ENCODE measurements around the gene FGF2. TPM values are rescaled to one million over a fixed set of nuclear protein-coding genes. Genes with fewer than 3 reads are reported as not detected.
A peak's percentile ranks its signal among the peaks of the same experiment; 100 is the strongest.

The FGF2 gene
- total RNA-seq, 1 donor from 2014 or later: 8.1 TPM

DNA sequence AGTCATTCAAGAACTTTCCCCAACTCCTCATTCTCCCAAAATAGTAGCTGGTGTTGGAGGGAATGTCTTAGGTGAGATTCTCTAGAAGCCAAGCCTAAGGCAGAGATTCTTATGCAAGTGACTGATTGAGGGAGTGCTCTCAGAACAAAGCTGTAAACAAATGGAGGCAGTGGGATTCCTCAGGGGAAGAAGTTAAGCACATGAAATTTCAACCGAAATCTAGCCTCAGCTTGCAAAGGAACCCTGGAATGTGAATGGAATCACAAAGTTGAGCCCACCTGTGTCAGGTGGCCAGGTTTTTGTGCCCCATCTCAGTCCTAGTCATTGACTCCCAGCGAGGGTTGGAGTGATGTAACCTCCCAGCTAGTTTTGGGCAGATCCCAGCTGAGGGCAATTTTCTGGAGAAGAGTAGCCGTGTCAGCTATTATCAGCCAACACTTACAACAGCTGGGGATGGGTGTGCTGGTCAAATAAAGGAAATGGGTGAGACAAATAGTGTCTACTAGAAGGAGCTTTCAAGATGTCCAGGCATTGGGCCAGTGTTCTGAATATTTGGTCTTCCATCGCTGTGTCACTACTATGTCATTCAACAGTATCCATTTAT, 29.7 kb upstream of the FGF2 start:
- no peak for TF ChIP-seq CTCF (IDR thresholded peaks at IDR 0.05)

GRCh38 chr4:122797405-122798094, 29.1 kb upstream of the FGF2 start:
- Histone ChIP-seq H3K36me3 (no peaks in the 10 kb centered on the region), H3K4me1 (no peaks in the 10 kb centered on the region), H3K4me3 (no peak overlapping the region), H3K9me3 (no peaks in the 10 kb centered on the region), H3K27me3 (ENCODE audit: low read depth) (no peaks in the 10 kb centered on the region), H3K27ac (peak overlapping the region; percentile 9)
- DNase-seq (no peak), ATAC-seq (no peak)
- intact Hi-C loops (cut with DNase I): no loop called here
- no peak for TF ChIP-seq CTCF (IDR thresholded peaks at IDR 0.05)

More for the DNA sequence above, 29.7 kb upstream of the FGF2 start:
- Histone ChIP-seq H3K27me3 (ENCODE audit: low read depth) (no peaks in the 10 kb centered on the region), H3K4me3 (no peak overlapping the region), H3K4me1 (no peaks in the 10 kb centered on the region), H3K27ac (no peak overlapping the region), H3K36me3 (no peaks in the 10 kb centered on the region), H3K9me3 (no peaks in the 10 kb centered on the region)
- intact Hi-C loops (cut with DNase I): no loop called here
- ATAC-seq (peak in 1 of 2 donors; percentile 39), DNase-seq (no peak)

DNA sequence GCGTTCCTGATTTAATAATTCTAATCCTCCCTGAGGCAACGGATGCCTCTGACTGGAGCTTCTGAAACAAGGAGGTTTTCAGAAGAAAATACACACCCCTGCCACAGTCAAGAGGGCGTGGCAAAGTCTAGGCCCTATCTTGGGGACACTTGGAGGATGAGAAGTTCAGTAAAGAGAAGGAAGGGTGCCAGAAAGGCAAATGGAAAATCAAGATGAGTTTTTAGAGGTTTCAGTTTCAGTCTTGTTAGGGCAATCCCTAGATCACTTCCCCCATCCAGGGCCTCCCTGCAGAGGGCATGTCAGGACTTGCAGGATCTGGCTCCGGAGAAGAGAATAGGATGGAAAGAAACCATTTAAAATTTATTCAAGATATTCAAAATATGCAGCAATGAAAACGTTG, 28.5 kb upstream of the FGF2 start:
- H3K27ac ChIP-seq: peak overlapping the region; percentile 9
- no peaks in the 10 kb centered on the region for H3K27me3 ChIP-seq (ENCODE audit: low read depth)
- DNase-seq (no peak), ATAC-seq (peak; percentile 54 to 62)
- TF ChIP-seq CTCF (IDR thresholded peaks at IDR 0.05): no peak
- no peak overlapping the region for H3K4me3 ChIP-seq
- intact Hi-C loops (cut with DNase I): no loop called here
- no peaks in the 10 kb centered on the region for H3K9me3 ChIP-seq
- H3K4me1 ChIP-seq: no peaks in the 10 kb centered on the region
- no peaks in the 10 kb centered on the region for H3K36me3 ChIP-seq

- H3K4me3 ChIP-seq: no peak overlapping the region
- no peaks in the 10 kb centered on the region for H3K36me3 ChIP-seq
- ATAC-seq (no peak), DNase-seq (no peak)
- intact Hi-C loops (cut with DNase I): no loop called here
- no peaks in the 10 kb centered on the region for H3K27me3 ChIP-seq (ENCODE audit: low read depth)
- H3K27ac ChIP-seq: no peak overlapping the region
- no peak for TF ChIP-seq CTCF (IDR thresholded peaks at IDR 0.05)
- H3K9me3 ChIP-seq: no peaks in the 10 kb centered on the region
- no peaks in the 10 kb centered on the region for H3K4me1 ChIP-seq
Measured at GRCh38 chr4:122798917-122799316, 27.7 kb upstream of the FGF2 start.

- H3K36me3 ChIP-seq: no peaks in the 10 kb centered on the region
- no peaks in the 10 kb centered on the region for H3K4me1 ChIP-seq
- ATAC-seq (no peak), DNase-seq (no peak)
- intact Hi-C loops (cut with DNase I): no loop called here
- no peaks in the 10 kb centered on the region for H3K9me3 ChIP-seq
- H3K27me3 ChIP-seq (ENCODE audit: low read depth): no peaks in the 10 kb centered on the region
- no peak overlapping the region for H3K27ac ChIP-seq
- no peak for TF ChIP-seq CTCF (IDR thresholded peaks at IDR 0.05)
- no peak overlapping the region for H3K4me3 ChIP-seq
Measured at GRCh38 chr4:122803788-122804208, 22.8 kb upstream of the FGF2 start.
